GM18873 (cell line): ENCODE results near the gene KAT6B.
"Not testable (repeated sequence)": the region's sequence is repeated elsewhere in the genome, so short reads cannot be mapped to it uniquely, and the experiment has no call there.

Experiments used
- ATAC-seq: cut with Tn5 transposase; IDR thresholded peaks from one replicate; pipeline ENCODE4 v1.9.1; 2021; ENCODE audit warnings: mild to moderate bottlenecking, moderate library complexity, moderate number of reproducible peaks; ENCODE audit not compliant: unreplicated experiment, low FRiP score

The KAT6B gene

DNA sequence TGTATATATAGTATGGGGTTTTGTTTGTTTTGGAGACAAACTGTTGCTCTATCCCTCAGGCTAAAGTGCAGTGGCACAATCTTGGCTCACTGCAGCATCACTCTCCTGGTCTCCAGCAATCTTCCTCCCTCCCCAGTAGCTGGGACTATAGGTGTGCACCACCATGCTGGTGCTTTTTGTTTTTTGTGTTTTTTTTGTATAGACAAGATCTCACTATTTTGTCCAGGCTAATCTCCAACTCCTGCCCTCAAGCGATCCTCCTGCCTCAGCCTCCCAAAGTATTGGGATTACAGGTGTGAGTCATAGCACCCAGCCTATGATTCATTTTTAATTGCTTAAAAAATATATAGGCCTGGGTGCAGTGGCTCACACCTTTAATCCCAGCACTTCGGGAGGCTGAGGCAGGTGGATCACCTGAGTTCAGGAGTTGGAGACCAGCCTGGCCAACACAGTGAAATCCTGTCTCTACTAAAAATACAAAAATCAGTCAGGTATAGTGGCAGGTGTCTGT is 229.6 kb downstream of the KAT6B start:
- not testable (repeated sequence) for ATAC-seq

DNA sequence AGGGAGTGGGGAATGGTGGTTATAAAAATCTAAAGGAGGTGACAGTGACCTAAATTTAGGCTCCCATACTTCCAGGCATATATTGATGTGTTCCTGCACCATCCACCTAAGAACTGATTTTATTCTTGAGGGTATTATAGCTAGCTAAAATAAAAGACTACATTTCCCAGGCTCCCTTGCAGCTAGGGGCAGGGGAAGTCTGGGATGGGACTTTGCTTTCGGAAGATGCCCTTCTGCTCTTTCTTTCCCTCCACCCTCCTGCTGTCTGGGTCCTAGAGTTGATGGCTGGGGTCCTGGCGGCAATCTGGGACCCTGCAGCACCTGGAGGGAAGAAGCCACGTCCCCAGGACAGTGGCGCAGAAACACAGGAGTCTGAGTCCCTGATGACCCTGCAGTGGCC is 231.3 kb downstream of the KAT6B start:
- no peak for ATAC-seq

DNA sequence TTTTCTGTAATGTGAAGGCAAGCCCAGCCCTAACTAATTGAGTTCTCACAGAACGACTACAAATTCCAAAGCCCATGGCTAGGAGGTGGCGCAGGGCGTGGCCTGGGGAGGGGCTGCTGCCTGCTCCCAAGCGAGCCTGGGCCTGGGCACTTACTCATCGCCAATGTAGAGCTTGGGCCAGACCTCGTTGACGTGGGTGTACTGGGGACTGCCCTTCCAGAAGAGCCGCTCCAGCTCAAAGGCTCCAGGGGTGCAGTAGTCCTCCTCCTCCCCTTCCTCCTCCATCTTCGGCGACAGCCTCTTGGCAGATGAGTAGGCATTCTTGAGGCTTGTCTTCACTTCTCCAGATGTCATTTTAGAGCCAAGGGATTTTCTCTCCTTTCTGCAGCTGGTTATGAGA is 231.8 kb downstream of the KAT6B start:
- ATAC-seq = no peak

DNA sequence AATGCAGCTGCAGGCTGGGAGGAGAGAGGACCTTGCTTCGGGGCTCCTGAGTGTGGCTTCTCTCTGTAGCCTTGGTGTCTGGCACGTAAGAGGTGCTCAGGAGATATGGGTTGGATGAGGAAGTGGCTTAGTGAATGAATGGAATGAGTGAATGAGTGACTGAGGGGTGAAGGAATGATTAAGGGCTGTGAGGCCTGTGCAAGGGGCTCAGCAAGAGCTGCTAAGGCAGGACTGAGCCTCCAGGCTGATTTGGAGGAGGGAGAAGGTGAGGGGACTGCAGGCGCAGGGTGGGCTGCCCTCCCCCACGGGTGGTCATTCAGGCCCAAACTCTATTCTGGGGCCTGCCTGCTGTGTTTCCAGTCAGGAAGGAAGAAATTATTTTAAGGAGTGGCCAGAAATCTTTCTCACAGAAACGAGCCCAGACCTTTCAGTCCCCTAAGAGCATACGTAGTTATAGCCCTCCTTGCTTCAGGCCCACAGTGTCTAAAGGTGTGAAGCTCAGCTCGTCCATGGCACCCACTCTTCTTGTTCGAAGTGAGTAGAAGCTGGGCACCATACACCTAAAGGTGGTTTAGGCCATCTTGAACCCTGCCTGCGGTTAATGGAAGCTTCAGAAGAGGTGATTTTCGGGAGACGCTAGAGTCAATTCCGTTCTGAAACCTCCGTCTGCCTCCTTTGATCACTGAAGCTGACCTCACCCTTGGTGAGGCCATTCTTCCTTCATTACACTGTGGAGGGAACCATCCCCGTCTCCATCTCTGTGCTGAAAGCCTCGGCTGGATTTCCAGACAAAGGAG is 235.5 kb downstream of the KAT6B start:
- ATAC-seq = no peak

DNA sequence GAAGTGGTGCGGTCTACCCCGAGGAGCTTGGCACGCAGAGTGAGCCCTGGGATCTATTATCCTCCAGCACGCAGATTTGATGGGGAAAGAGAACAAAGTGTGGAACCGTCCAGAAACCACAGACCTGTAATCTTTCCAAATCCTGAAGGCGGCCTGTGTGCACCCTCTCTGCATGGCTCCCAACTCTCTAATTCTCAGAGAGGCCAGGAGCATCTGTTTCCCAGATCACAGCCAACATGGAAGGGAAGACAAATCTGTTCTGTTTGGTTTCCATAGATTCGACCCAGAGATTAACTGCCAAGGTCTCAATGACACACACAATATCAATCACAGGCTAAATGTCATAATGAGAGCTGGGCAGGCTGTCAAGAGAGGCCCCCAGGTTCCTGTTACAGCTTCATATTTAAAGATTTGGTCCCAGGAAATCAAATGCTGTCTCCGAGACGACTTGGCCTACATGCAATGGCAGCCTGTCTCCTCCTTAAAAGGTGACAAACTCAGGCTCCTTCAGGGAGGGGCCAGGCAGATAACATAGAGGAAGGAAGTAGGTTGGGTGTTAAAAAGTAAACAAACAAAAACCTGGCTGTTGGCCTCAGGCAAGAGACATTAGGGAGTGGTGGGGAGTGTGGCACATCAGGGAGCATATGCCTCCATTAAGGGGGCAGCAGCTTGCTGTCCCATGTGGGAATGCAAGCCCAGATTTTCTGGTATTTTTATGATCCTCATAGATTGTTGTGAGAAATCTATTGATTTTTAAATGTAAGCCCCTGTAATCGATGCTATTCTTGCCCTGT is 236.3 kb downstream of the KAT6B start:
- ATAC-seq = no peak

DNA sequence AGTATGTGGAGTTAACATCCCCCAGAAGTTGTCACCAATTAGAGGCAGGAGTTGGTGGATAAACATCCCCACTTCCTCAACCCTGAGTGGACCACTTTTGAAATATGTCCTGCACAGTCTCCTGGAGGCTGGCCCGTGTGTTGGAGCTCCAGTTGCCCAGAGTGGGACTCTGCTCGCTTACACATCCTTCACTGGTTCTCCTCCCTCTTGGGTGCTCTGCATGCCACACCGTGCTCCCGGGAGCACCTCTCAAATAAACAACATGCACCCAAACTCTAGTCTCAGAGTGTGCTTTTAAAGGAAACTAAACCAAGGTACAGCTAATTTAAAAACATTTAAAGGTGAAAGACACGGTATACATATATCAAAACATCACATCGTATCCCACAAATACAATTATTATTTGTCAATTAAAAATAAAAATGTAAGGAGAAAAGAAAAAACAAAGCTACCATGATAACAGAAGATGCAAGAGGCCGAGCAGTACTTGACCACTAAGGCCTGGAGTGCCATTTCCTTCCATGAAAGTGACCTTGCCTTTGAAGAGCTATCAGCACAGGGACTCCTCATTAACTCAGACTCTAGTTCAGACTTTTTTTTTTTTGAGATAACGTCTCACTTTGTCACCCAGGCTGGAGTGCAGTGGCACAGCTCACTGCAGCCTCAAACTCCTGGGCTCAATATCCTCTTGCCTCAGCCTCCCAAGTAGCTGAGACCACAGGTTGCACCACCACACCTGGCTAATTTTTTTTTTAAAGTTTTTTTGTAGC is 237.2 kb downstream of the KAT6B start:
- ATAC-seq = no peak

DNA sequence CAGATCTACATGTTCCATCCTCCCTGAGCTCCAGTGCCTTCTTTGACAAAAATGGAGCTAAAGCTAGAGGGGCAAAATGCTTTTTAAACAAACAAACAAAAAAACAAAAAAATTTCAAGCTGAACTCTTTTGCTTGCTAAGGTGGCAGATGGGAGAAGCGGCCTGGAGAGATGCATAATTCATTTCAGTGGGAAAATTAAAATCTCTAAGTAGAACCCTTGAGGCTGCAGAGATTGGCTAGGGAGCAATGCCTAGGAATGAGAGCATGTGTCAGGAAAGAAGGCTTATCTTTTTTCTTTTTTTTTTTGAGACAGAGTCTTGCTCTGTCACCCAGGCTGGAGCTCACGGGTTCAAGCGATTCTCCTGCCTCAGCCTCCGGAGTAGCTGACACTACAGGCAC is 238.7 kb downstream of the KAT6B start:
- ATAC-seq = no peak

DNA sequence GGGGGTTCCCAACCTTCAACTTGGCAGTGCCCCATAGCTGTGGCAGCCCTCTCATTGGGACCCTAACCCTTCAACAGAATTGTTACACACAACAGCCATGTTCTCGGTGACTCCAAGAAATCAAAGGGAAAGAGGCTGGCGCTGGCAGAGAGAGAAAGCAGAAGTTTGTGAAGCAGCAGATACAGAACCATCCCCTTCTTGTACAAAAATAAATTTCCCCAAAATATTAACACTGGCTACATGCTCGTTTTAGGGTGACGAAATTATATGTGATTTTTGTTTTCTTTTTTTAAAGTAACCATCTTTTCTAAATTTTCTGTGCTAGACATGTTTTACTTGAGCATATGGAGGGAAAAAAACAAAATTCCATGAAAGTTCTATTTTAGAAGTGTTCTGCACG is 239.9 kb downstream of the KAT6B start:
- no peak for ATAC-seq

DNA sequence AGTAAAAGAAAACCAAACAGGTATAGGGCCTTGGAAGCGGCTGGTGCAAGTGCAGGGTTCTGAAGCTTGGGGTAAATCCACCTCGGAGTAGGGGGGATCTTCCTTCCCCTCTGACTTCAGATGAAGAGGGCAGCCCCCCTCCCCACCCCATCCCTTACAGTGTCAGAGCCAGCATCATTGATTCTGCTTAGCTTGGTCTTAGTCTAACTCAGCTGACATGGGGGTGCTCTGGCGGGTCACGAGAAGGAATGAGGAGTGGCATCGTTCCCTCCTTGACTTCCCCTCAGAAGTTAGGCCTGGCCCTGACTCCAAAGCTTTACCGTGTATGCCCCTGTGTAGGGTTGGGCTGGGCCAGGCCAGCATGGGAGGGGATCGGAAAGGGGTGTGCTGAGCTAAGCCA is 240.9 kb downstream of the KAT6B start:
- no peak for ATAC-seq

DNA sequence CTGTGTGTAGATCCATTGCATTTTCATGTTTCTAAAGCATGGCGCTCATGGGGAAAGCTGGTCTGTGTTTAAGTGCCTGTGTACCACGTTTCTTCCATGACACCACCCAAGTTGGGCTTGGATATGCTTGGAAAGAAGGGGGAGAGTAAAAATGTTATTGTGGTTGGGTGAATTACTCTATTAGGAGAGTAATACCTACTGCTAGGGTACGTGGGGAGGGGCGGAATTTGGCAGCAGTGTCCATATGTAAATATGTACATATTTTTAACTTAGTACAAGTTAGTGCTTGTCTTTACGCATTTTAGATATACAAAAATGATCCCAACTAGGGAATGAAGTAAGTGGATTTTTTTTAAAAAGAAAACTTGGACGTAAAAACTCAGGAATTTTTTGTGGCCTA is 242.1 kb downstream of the KAT6B start:
- no peak for ATAC-seq

DNA sequence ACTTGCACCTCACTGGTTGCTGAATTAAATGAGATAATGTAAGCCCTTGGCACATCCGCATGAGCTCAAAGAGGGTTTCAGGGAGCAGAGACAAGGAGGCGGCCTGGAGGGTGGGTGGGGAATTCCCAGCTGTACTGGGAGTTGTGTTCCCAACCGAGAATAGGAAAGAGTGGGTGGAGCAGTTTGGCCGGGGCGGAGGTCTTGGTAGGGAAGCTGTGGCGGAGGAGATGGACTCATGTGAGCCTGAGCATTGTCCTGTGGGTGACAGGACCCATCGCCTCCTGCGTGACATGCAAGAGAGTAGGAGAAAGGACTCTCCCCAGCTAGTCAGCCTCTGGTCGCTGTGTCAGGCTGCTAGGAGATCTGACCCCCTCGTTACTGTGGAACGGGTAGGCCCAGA is 244.1 kb downstream of the KAT6B start:
- no peak for ATAC-seq

DNA sequence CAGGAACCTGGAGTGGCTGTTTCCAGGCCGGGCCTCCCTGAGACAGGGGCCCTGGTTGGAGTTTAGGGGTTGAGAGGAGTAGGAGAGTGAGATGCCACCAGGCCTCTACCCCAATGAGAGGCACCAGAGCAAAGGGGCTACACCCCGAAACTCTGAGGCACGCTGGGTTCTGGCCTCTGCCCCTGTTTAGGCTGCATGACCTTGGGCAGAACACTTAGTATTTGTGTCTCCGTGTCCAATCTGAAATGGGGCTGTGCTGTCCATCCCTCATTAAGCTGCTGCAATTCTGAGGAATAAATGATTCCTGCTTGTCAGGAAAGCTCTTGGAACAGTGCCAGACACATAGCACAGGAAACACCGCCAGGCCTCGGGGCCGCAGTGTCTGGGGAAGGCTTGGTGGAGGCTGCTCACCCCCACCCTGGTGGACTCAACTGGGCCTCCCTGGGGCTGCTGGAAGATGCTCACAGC is 244.6 kb downstream of the KAT6B start:
- no peak for ATAC-seq

DNA sequence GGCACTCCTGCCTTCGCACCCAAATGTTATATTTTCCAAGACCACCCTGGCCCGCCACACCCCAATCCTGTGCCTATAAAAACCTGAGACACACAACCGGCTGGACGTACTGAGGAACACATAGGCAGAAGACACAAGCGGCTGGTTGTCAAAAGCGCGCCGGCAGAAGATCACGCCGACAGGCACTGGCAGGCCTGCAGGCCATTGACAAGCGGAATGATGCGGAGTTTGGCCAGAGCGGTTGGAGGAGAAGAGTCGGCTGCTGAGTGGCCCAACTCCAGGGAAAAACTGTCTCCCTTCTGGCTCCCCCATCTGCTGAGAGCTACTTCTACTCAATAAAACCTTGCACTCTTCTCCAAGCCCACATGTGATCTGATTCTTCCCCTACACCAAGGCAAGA is 245.4 kb downstream of the KAT6B start:
- no peak for ATAC-seq

DNA sequence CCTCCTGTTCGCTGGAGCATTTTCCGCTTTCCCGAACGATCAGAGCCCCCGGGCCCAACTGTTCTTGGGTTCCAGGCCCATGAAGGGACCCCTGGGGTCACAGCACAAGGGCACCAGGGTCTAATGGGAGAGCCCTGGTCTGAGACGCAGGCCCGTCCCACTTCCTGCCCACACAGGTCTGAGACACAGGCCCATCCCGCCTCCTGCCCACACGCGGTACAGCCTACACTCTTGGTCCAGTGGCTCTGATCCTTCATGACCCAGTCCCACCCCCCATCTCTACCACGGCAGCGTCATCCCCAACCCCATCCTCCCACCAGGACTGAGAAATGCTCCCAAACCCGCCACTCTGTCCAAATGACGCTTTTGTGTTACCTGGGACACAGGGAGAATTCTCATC is 246.3 kb downstream of the KAT6B start:
- ATAC-seq = no peak

DNA sequence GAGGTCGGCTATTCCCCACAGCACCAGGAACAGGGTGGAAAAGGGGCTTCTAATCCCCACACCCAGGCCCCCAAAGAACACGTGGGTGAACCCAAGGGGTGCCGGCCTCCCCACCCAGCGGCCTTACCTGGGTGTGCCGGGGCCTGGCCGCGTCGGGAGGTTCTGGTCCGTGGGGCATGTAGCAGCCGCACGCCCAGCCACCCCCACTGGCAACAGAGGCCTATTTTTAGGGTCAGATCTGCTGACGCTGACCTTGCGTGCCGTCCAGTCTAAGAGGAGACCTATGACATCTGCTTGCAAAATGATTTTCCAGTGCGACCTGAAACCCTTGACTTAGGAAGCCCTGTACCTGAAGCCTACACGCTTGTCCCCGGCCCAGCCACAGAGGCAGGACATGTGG is 247.0 kb downstream of the KAT6B start:
- no peak for ATAC-seq

DNA sequence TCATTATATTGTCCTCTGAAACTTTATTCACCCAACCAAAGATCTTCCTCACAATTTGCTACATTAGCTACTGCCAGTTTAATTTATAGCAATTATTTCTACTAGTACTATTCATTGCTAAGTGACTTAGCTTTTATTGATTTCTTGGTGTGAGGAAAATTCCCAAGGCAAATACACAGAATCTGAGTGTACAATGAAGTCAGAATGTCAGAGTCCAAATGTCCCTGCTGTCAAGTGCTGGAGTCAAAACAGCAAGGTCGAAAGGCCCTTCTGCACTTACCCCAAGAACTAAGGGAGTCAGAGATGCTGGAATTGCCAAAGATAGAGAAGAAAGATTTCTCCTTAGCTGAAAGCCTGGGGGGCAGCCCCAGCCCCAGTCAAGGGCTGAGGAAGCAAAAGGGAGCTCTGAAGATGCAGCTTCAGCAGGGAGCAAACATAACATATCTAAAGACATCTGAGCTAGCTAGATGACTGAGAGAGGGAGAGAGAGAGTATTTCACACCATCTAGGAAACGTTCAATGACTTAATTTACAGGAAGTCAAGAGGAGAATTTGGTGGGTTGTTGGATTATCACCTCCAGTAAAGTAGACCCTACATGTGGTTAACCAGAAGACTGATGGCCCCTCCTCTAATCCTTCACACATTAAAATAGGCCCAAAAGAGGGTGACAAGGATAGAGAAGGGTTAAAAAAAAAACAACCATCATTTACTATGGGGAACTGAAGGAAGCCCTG is 248.5 kb downstream of the KAT6B start:
- no peak for ATAC-seq

DNA sequence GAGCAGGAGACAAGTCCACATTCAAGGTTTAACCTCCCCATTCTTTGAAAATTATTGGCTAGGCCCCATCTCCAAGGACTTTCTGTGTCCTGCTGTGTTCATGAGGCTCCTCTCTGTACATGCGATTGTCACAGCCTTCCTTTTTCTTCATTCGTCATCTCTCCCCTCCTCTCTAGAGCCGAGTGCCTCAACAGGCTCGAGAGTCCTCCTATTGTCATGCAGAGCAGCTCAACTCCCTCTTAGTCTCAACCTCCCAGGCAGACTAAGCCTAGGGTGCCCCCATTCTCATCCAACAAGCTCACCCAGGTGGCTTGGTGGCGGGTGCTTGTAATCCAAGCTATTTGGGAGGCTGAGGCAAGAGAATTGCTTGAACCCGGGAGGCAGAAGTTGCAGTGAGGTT is 249.9 kb downstream of the KAT6B start:
- no peak for ATAC-seq

DNA sequence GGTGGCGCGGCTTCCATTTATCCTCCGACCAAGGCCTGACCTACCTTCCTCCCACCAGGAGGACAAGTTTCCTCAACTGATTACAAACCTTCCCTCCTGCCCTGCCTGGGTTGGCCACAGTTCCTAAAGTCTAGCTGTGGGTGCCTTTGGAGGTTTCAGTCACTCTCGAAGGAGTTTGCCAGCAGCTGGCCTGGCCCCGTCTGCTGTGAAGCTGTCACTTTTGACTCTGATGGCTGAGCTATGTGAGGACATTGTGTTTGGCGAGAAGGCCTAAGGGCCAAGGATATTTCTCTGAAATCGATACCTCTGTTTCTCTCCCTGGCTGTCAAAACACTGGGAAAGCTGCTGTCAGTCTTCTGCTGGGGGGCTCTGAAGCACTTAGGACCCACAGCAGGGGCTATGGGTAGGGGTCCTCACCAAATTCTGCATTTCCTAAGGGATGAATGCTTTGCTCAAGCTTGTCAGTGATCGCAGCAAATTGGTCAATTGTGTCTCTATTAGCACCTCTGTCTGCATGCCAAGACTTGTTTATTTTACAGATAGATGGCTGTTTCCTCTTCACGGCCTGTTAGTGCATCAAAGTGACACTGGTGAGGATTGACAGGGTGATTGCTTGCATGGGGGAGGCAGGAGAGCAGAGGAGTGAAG is 253.2 kb downstream of the KAT6B start:
- ATAC-seq = no peak

DNA sequence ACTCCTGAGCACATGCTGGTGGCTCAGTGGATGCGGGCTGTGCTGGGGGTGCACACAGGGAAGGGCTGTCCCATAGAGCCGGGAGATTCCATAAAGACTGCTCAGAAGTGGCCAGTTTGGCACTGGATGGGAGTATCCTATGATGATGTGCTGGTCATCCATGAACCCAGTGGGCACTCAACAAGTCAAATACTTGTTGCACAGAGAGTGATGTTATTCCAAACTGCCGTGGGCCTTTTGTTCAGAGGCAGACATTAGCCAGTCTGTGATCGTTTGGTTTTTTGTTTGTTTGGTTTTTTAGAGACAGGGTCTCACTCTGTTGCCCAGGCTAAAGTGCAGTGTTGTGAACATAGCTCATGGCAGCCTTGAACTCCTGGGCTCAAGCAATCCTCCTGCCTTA is 254.2 kb downstream of the KAT6B start:
- no peak for ATAC-seq

DNA sequence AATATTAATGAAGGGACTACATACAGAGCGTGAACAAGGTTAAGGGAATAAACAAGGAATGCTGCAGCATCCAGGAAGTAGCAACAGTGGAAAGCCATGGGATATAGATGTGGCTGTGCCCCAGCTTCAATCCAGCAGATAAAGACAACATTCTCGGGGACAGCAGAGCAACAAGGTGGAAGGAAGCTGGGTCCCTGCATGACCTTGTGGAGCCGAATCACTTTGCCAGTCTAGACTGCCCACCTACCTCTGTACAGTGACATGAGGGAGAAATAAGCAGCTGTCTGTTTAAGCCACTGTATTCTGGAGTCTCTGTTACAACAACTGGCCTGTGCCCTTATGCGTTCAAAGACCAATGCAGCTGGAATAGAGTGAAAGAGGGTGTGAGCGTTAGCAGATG is 255.0 kb downstream of the KAT6B start:
- no peak for ATAC-seq
